Hepatocyte (in vitro differentiated cells): ENCODE results near the gene SIPA1L2. TPM values are rescaled to one million over a fixed set of nuclear protein-coding genes. Genes with fewer than 3 reads are reported as not detected.

Experiments used
- DNase-seq: peaks from one replicate; pipeline ENCODE4 v3.0.0-alpha.2; 2016; ENCODE audit warnings: low spot score
- H2AFZ ChIP-seq: fragments of 200-600 bp; sonication (generic); 2 replicates; pipeline ENCODE4 v1.6.0; 2016; ENCODE audit warnings: antibody characterized with exemption, mild to moderate bottlenecking
- H3K27ac ChIP-seq: fragments of 200-600 bp; sonication (generic); 2 replicates; pipeline ENCODE4 v1.5.1; 2016; ENCODE audit warnings: mild to moderate bottlenecking
- H3K27me3 ChIP-seq: fragments of 200-600 bp; sonication (generic); 2 replicates; pipeline ENCODE4 v1.6.1; 2016
- H3K36me3 ChIP-seq: fragments of 200-600 bp; sonication (generic); replicated peaks from 2 replicates; pipeline ENCODE4 v1.5.1; 2016; ENCODE audit warnings: low read depth; ENCODE audit not compliant: insufficient read depth
- H3K4me1 ChIP-seq: fragments of 200-600 bp; sonication (generic); 2 replicates; pipeline ENCODE4 v1.5.1; 2016; ENCODE audit warnings: mild to moderate bottlenecking, moderate library complexity; ENCODE audit not compliant: insufficient read depth
- H3K4me2 ChIP-seq: fragments of 200-600 bp; sonication (generic); 2 replicates; pipeline ENCODE4 v1.6.0; 2016
- H3K4me3 ChIP-seq: fragments of 200-600 bp; sonication (generic); 2 replicates; pipeline ENCODE4 v1.5.1; 2016; ENCODE audit warnings: mild to moderate bottlenecking
- H3K79me2 ChIP-seq: fragments of 200-600 bp; sonication (generic); 2 replicates; pipeline ENCODE4 v1.6.0; 2017; ENCODE audit warnings: mild to moderate bottlenecking
- H3K9me2 ChIP-seq: fragments of 200-600 bp; sonication (generic); replicated peaks from 2 replicates; pipeline ENCODE4 v1.6.0; 2017; ENCODE audit warnings: mild to moderate bottlenecking; ENCODE audit not compliant: insufficient read depth
- H3K9me3 ChIP-seq: fragments of 200-600 bp; sonication (generic); 2 replicates; pipeline ENCODE4 v1.5.1; 2016; ENCODE audit warnings: low read depth, mild to moderate bottlenecking
- H4K20me1 ChIP-seq: fragments of 200-600 bp; sonication (generic); 2 replicates; pipeline ENCODE4 v1.6.0; 2016; ENCODE audit warnings: mild to moderate bottlenecking; ENCODE audit not compliant: insufficient read depth, poor library complexity, severe bottlenecking
- CTCF ChIP-seq: fragments of 200-600 bp; sonication (generic); IDR thresholded peaks from 2 replicates; pipeline ENCODE4 v1.5.1; 2016; ENCODE audit warnings: antibody characterized with exemption, mild to moderate bottlenecking; ENCODE audit not compliant: poor library complexity
- EZH2 ChIP-seq: fragments of 200-600 bp; sonication (generic); IDR thresholded peaks from 2 replicates; pipeline ENCODE4 v1.6.1; 2016; ENCODE audit warnings: antibody characterized with exemption, mild to moderate bottlenecking, borderline replicate concordance
- EZH2phosphoT487 ChIP-seq: fragments of 200-600 bp; sonication (generic); IDR thresholded peaks from one replicate; pipeline ENCODE4 v1.6.1; 2018; ENCODE audit warnings: antibody characterized with exemption, mild to moderate bottlenecking, low read depth, moderate library complexity; ENCODE audit not compliant: unreplicated experiment, severe bottlenecking
- WGBS: methylation state at CpG from one replicate; pipeline ENCODE4 v1.1.6; 2016; ENCODE audit warnings: low lambda C conversion rate; ENCODE audit errors: missing lambda C conversion rate; 5-methylcytosine and 5-hydroxymethylcytosine counted together
- polyA plus RNA-seq: library from polyadenylated mRNA; unstranded; fragments of >200 nt; fragmentation: Nextera tagmentation; extraction: Ambion mirVana; gene quantifications from 2 replicates; pipeline ENCODE4 v1.2.1, GENCODE V29; 2016
- total RNA-seq: library from RNA; depleted of rRNA; stranded (reverse); fragments of >200 nt; gene quantifications from 2 replicates; pipeline ENCODE4 v1.2.3, GENCODE V29; 2014

The SIPA1L2 gene
- total and polyA plus RNA-seq, 2 experiments from 2014 or later: 21.6 to 50.1 TPM

DNA sequence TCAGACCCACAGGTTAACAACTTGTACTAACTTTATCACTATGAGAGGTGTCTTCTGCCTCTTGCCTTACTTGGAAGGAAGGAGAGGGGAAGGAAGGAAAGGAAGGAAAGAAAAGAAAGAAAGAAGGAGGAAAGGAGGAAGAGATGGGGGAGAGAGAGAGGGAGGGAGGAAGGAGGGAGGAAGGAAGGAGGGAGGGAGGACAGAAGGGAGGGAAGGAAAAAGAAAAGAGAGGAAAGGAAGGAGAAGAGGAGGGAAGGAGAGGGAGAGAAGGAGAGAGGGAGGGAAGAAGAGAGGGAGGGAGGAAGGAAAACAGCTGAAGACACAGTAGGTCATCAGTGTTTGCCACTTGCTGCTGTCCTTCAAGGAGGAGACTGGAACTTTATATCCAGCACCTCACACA, 5.3 kb upstream of the SIPA1L2 start:
- Histone ChIP-seq H3K4me2 (no peak overlapping the region), H4K20me1 (no peaks in the 10 kb centered on the region), H3K27ac (no peak overlapping the region), H2AFZ (no peak overlapping the region), H3K9me3 (no peaks in the 10 kb centered on the region), H3K9me2 (no peaks in the 10 kb centered on the region), H3K27me3 (no peaks in the 10 kb centered on the region), H3K36me3 (no peaks in the 10 kb centered on the region), H3K4me1 (peaks cover 12% of the 10 kb centered on the region), H3K79me2 (no peaks in the 10 kb centered on the region), H3K4me3 (no peak overlapping the region)
- TF ChIP-seq CTCF (no peak), EZH2phosphoT487 (no peak), EZH2 (no peak)
- no peak for DNase-seq

DNA sequence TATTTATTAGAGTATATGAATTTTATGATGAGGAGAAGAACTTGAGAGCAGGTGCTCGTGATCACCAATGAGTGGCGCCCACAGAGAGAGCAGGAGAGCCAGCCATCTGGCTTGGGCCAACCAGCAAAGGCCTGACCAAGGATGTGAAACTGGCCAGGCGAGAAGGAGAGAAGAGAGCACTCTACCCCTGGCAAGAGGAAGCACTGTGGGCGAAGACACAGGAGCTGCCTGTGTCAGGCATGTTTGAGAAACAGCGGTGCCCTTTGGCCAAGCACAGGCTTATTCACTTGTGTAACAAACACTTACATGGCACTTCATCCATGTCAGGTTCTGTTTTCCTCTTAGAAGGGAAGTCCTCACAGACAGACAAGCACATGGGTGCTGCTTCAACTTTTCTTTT, 4.2 kb upstream of the SIPA1L2 start:
- H2AFZ ChIP-seq: no peak overlapping the region
- WGBS: 95% methylated on average over 5 of the region's 5 CpGs
- H3K4me2 ChIP-seq: no peak overlapping the region
- no peaks in the 10 kb centered on the region for H3K9me2 ChIP-seq
- H3K27ac ChIP-seq: no peak overlapping the region
- no peak for DNase-seq
- H3K4me1 ChIP-seq: peaks cover 12% of the 10 kb centered on the region
- peaks cover 6% of the 10 kb centered on the region for H3K79me2 ChIP-seq
- no peaks in the 10 kb centered on the region for H3K9me3 ChIP-seq
- no peaks in the 10 kb centered on the region for H3K27me3 ChIP-seq
- H3K4me3 ChIP-seq: no peak overlapping the region
- no peaks in the 10 kb centered on the region for H3K36me3 ChIP-seq
- TF ChIP-seq CTCF (no peak), EZH2phosphoT487 (no peak)
- no peaks in the 10 kb centered on the region for H4K20me1 ChIP-seq

GRCh38 chr1:232630894-232631195, 912 bp upstream of the SIPA1L2 start:
- Histone ChIP-seq H3K79me2 (peaks cover 33% of the 10 kb centered on the region), H3K4me2 (peak overlapping the region; percentile 77), H3K27me3 (no peaks in the 10 kb centered on the region), H3K27ac (peak overlapping the region; percentile 93), H3K9me3 (no peaks in the 10 kb centered on the region), H3K36me3 (no peaks in the 10 kb centered on the region), H3K9me2 (no peaks in the 10 kb centered on the region), H2AFZ (peak overlapping the region; percentile 68), H3K4me3 (peak overlapping the region; percentile 89), H4K20me1 (no peaks in the 10 kb centered on the region), H3K4me1 (peaks cover 25% of the 10 kb centered on the region)
- no peak for TF ChIP-seq CTCF
- TF ChIP-seq EZH2phosphoT487: no peak
- TF ChIP-seq EZH2: no peak
- no peak for DNase-seq
- under 1% methylated on average over 8 of the region's 8 CpGs for whole genome bisulfite sequencing
